KMS-11 (cell line): Measurements from ENCODE around the gene SATL1.

Source experiments
- H2AFZ ChIP-seq: fragments of 200-600 bp; sonication (generic); 2 replicates; pipeline ENCODE4 v1.6.1; 2016; ENCODE audit warnings: antibody characterized with exemption, mixed run types, low read depth
- H3K27ac ChIP-seq: fragments of 200-600 bp; sonication (generic); 2 replicates; pipeline ENCODE4 v1.6.1; 2016; ENCODE audit warnings: mild to moderate bottlenecking, mixed run types
- H3K27me3 ChIP-seq: fragments of 200-600 bp; sonication (generic); 2 replicates; pipeline ENCODE4 v1.6.1; 2017; ENCODE audit warnings: mild to moderate bottlenecking, low read depth, mixed run types, moderate library complexity; ENCODE audit not compliant: insufficient read depth
- H3K36me3 ChIP-seq: fragments of 200-600 bp; sonication (generic); 2 replicates; pipeline ENCODE4 v1.6.1; 2017; ENCODE audit warnings: mild to moderate bottlenecking, mixed run types; ENCODE audit not compliant: insufficient read depth
- H3K4me1 ChIP-seq: fragments of 200-600 bp; sonication (generic); 2 replicates; pipeline ENCODE4 v1.6.1; 2016; ENCODE audit warnings: mild to moderate bottlenecking, low read depth, mixed run types; ENCODE audit not compliant: poor library complexity, severe bottlenecking
- H3K4me2 ChIP-seq: fragments of 200-600 bp; sonication (generic); 2 replicates; pipeline ENCODE4 v1.7.0; 2016; ENCODE audit warnings: mild to moderate bottlenecking, mixed run types
- H3K4me3 ChIP-seq: fragments of 200-600 bp; sonication (generic); IDR thresholded peaks from 2 replicates; pipeline ENCODE4 v1.6.1; 2017; ENCODE audit warnings: low read depth, low read length, mixed read lengths; ENCODE audit not compliant: insufficient read depth
- H3K79me2 ChIP-seq: fragments of 200-600 bp; sonication (generic); 2 replicates; pipeline ENCODE4 v1.6.1; 2016; ENCODE audit warnings: low read depth, mixed run types; ENCODE audit not compliant: insufficient read depth
- H3K9ac ChIP-seq: fragments of 200-600 bp; sonication (generic); 2 replicates; pipeline ENCODE4 v1.6.1; 2016; ENCODE audit warnings: mild to moderate bottlenecking, mixed run types
- H4K20me1 ChIP-seq: fragments of 200-600 bp; sonication (generic); 2 replicates; pipeline ENCODE4 v1.6.1; 2016; ENCODE audit warnings: mild to moderate bottlenecking, mixed run types; ENCODE audit not compliant: insufficient read depth
- TF ChIP-seq, protein P1 (sequence below): fragments of 200-600 bp; sonication (generic); conservative IDR thresholded peaks from 2 replicates; pipeline ENCODE4 v1.6.1; 2017; ENCODE audit warnings: low read depth, mild to moderate bottlenecking, antibody characterized with exemption, low read length, moderate library complexity, mixed read lengths

SATL1 gene

GRCh38 chrX:85114171-85114570 is 129.4 kb downstream of the SATL1 start:
- no peak overlapping the region for H3K4me3 ChIP-seq
- H3K4me1 ChIP-seq = no peaks in the 10 kb centered on the region
- H3K9ac ChIP-seq = no peak overlapping the region
- H3K36me3 ChIP-seq = no peaks in the 10 kb centered on the region
- H3K79me2 ChIP-seq = no peaks in the 10 kb centered on the region
- no peak overlapping the region for H3K4me2 ChIP-seq
- no peak overlapping the region for H2AFZ ChIP-seq
- TF ChIP-seq, protein P1, sequence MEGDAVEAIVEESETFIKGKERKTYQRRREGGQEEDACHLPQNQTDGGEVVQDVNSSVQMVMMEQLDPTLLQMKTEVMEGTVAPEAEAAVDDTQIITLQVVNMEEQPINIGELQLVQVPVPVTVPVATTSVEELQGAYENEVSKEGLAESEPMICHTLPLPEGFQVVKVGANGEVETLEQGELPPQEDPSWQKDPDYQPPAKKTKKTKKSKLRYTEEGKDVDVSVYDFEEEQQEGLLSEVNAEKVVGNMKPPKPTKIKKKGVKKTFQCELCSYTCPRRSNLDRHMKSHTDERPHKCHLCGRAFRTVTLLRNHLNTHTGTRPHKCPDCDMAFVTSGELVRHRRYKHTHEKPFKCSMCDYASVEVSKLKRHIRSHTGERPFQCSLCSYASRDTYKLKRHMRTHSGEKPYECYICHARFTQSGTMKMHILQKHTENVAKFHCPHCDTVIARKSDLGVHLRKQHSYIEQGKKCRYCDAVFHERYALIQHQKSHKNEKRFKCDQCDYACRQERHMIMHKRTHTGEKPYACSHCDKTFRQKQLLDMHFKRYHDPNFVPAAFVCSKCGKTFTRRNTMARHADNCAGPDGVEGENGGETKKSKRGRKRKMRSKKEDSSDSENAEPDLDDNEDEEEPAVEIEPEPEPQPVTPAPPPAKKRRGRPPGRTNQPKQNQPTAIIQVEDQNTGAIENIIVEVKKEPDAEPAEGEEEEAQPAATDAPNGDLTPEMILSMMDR = no peak
- no peak overlapping the region for H3K27ac ChIP-seq
- H4K20me1 ChIP-seq = no peaks in the 10 kb centered on the region
- no peaks in the 10 kb centered on the region for H3K27me3 ChIP-seq

GRCh38 chrX:85113746-85114145 is 129.8 kb downstream of the SATL1 start:
- no peaks in the 10 kb centered on the region for H3K79me2 ChIP-seq
- no peaks in the 10 kb centered on the region for H3K4me1 ChIP-seq
- H3K4me3 ChIP-seq = no peak overlapping the region
- no peak overlapping the region for H2AFZ ChIP-seq
- H3K27ac ChIP-seq = no peak overlapping the region
- no peaks in the 10 kb centered on the region for H3K36me3 ChIP-seq
- H3K4me2 ChIP-seq = no peak overlapping the region
- no peaks in the 10 kb centered on the region for H4K20me1 ChIP-seq
- no peaks in the 10 kb centered on the region for H3K27me3 ChIP-seq
- TF ChIP-seq, protein P1 = no peak
- no peak overlapping the region for H3K9ac ChIP-seq

DNA sequence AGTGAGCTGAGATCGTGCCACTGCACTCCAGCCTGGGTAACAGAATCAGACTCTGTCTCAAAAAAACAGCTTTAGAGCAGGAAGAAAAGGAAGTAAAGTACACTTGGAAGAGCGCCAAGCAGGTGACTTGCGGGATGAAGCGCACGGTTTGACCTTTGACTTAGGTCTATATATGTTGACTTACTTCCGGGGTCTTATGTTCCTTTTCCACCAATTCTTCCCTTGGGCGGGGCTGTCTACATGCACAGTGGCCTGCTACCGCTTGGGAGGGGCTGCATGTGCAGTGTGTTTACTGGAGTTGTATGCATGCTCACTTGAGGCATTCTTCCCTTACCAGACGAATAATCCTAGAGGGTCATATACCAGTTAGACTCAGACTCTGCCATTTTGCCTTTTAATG is 131.3 kb downstream of the SATL1 start:
- no peaks in the 10 kb centered on the region for H4K20me1 ChIP-seq
- H3K4me3 ChIP-seq = no peak overlapping the region
- H3K27ac ChIP-seq = no peak overlapping the region
- H2AFZ ChIP-seq = no peak overlapping the region
- H3K79me2 ChIP-seq = no peaks in the 10 kb centered on the region
- H3K36me3 ChIP-seq = no peaks in the 10 kb centered on the region
- TF ChIP-seq, protein P1 = no peak
- no peak overlapping the region for H3K4me2 ChIP-seq
- no peaks in the 10 kb centered on the region for H3K4me1 ChIP-seq
- no peak overlapping the region for H3K9ac ChIP-seq
- H3K27me3 ChIP-seq = no peaks in the 10 kb centered on the region

DNA sequence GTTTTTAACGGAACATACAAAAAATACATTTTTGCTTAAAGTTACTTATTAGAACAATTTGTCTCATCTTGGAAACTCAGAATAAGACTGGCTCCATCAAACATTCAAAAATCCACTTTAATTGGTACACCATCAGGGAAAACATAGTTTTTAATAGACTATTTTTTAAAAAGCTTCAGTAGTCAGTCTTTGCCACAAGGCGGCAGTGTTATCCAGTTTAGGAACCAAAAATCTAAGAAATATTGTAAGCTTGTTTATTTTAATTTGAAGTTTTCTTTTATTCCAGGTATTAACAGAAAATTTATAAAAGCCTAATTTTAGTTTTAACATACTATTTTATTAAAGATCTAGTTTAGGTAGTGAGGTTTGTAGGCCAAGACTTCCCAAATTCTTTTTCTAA is 132.2 kb downstream of the SATL1 start:
- Histone ChIP-seq H3K4me3 (no peak overlapping the region), H3K4me2 (no peak overlapping the region), H3K79me2 (no peaks in the 10 kb centered on the region), H4K20me1 (no peaks in the 10 kb centered on the region), H3K4me1 (no peaks in the 10 kb centered on the region), H3K36me3 (no peaks in the 10 kb centered on the region), H3K27me3 (no peaks in the 10 kb centered on the region), H3K9ac (no peak overlapping the region), H2AFZ (no peak overlapping the region), H3K27ac (no peak overlapping the region)
- TF ChIP-seq, protein P1 = peak; percentile 66
